Epithelial cell of proximal tubule (primary cell): Measurements from ENCODE around the gene GOT2. TPM values are rescaled to one million over a fixed set of nuclear protein-coding genes. Genes with fewer than 3 reads are reported as not detected.
"Not testable (repeated sequence)": the region's sequence is repeated elsewhere in the genome, so short reads cannot be mapped to it uniquely, and the experiment has no call there.

Experiments
- DNase-seq: peaks from one replicate; pipeline ENCODE4 v3.0.0-alpha.2; 2011; ENCODE audit warnings: low read depth
- H3K4me3 ChIP-seq: 2 replicates; pipeline ENCODE4 v1.5.1; 2011; ENCODE audit warnings: low read depth, mild to moderate bottlenecking, low read length
- total RNA-seq: library from RNA; depleted of rRNA; stranded (reverse); fragments of >200 nt; gene quantifications from 2 replicates; pipeline ENCODE4 v1.2.3, GENCODE V29; 2015
- TF ChIP-seq, protein P1 (sequence below): conservative IDR thresholded peaks from 2 replicates; pipeline ENCODE4 v1.5.1; 2012; ENCODE audit warnings: low read depth, mild to moderate bottlenecking, low read length

Gene GOT2
- total RNA-seq, 1 donor from 2014 or later, result 173 TPM

GRCh38 chr16:58753711-58754134, 19.6 kb upstream of the GOT2 start:
- no peak overlapping the region for H3K4me3 ChIP-seq
- TF ChIP-seq, protein P1, sequence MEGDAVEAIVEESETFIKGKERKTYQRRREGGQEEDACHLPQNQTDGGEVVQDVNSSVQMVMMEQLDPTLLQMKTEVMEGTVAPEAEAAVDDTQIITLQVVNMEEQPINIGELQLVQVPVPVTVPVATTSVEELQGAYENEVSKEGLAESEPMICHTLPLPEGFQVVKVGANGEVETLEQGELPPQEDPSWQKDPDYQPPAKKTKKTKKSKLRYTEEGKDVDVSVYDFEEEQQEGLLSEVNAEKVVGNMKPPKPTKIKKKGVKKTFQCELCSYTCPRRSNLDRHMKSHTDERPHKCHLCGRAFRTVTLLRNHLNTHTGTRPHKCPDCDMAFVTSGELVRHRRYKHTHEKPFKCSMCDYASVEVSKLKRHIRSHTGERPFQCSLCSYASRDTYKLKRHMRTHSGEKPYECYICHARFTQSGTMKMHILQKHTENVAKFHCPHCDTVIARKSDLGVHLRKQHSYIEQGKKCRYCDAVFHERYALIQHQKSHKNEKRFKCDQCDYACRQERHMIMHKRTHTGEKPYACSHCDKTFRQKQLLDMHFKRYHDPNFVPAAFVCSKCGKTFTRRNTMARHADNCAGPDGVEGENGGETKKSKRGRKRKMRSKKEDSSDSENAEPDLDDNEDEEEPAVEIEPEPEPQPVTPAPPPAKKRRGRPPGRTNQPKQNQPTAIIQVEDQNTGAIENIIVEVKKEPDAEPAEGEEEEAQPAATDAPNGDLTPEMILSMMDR, result no peak
- DNase-seq, result no peak

DNA sequence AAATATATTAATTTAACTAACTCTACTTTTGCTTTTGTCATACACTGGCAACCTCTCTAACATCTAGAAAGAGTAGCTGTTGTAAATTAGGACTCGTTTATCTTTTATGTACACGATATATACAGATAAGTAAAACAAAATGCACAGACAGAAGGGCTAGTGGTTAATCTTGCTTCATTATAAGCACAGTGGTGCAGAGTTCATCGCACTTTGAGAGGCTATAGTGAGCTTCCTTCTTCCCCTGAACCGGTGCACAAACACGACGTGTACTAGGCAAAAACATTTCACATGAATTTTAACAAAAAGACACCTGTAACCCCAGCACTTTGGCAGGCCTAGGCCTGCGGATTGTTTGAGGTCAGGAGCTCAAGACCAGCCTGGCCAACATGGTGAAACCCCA, 10.4 kb upstream of the GOT2 start:
- TF ChIP-seq, protein P1, result no peak
- DNase-seq, result no peak

DNA sequence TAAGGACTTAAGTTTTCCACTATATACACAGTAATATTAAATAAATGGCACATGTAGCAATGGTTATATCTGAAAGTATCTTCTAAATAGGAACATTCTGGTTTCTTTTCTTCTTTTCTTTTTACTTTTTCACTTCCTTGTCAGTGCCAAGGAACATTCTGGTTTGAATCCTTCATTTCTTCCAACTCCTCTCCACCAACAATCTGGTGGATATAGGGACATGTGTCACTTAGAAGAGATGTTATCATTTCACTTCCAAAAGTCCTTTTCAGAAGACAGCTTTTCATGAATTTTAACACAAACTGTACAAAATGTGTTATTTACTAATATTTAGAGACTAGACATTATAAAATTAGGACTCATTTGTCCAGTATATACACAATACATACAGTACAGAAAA, 7.9 kb upstream of the GOT2 start:
- no peak for DNase-seq
- TF ChIP-seq, protein P1, result no peak
- no peak overlapping the region for H3K4me3 ChIP-seq

More for the DNA sequence above, 10.4 kb upstream of the GOT2 start:
- H3K4me3 ChIP-seq, result no peak overlapping the region

DNA sequence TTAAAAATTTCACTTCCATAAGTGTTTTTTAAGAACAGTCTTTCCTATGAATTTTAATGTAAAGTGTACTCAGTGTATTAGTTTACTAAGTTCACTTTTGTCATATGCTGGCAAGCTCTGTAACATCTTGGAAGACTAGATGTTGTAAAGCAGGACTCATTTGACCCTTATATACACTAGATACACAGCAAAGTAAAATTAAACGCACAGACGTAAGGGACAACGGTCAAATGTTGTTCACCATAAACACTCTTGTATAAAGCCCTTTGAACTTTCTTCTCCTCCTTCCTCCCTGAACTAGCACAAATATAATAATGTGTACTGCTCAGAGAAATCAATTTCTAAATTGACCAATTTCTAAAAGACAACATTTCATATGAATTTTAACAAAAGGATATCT, 7.0 kb upstream of the GOT2 start:
- TF ChIP-seq, protein P1, result no peak
- H3K4me3 ChIP-seq, result no peak overlapping the region

GRCh38 chr16:58738672-58739296, 4.7 kb upstream of the GOT2 start:
- TF ChIP-seq, protein P1, result no peak

More for the DNA sequence above, 7.0 kb upstream of the GOT2 start:
- DNase-seq, result no peak

GRCh38 chr16:58736341-58736740, 2.2 kb upstream of the GOT2 start:
- DNase-seq, H3K4me3 ChIP-seq: not testable (repeated sequence)

More at GRCh38 chr16:58738672-58739296, 4.7 kb upstream of the GOT2 start:
- DNase-seq, result no peak
- no peak overlapping the region for H3K4me3 ChIP-seq

DNA sequence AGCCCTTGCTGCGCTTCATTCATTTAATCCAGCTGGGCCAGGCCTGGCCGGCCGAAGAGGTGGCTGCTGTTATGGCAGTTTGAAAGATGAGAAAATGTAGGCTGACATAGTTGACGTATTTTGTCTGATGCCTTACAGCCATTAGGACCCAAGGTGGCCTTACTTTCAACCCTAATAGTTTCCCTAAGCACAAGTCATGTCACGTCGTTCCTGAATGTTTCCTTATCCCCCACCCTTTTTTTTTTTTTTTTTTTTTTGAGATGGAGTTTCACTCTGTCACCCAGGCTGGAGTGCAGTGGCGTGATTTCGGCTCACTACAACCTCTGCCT, 307 bp upstream of the GOT2 start:
- TF ChIP-seq, protein P1, result no peak
- no peak for DNase-seq
- peak overlapping the region; percentile 78 for H3K4me3 ChIP-seq
